Neural progenitor cell (in vitro differentiated cells): ENCODE results near the gene SUSD6. TPM values are rescaled to one million over a fixed set of nuclear protein-coding genes. Genes with fewer than 3 reads are reported as not detected.

Experiments
- DNase-seq: peaks from one replicate; pipeline ENCODE4 v3.0.0-alpha.2; 2016; ENCODE audit warnings: low spot score
- H2AFZ ChIP-seq: fragments of 200-600 bp; sonication (generic); replicated peaks from 2 replicates; pipeline ENCODE4 v1.6.1; 2016; ENCODE audit warnings: antibody characterized with exemption
- H3F3A ChIP-seq: fragments of 200-600 bp; sonication (generic); 2 replicates; pipeline ENCODE4 v1.6.1; 2016; ENCODE audit warnings: antibody characterized with exemption, low read depth
- H3K27ac ChIP-seq: fragments of 200-600 bp; sonication (generic); 2 replicates; pipeline ENCODE4 v1.5.1; 2016; ENCODE audit warnings: mild to moderate bottlenecking
- H3K27me3 ChIP-seq: fragments of 200-600 bp; sonication (generic); 2 replicates; pipeline ENCODE4 v1.6.1; 2016; ENCODE audit warnings: mild to moderate bottlenecking, moderate library complexity
- H3K36me3 ChIP-seq: fragments of 200-600 bp; sonication (generic); 2 replicates; pipeline ENCODE4 v1.5.1; 2016
- H3K4me1 ChIP-seq: fragments of 200-600 bp; sonication (generic); 2 replicates; pipeline ENCODE4 v1.6.1; 2016; ENCODE audit warnings: mixed run types
- H3K4me2 ChIP-seq: fragments of 200-600 bp; sonication (generic); 2 replicates; pipeline ENCODE4 v1.6.1; 2016
- H3K4me3 ChIP-seq: fragments of 200-600 bp; sonication (generic); 2 replicates; pipeline ENCODE4 v1.5.1; 2016
- H3K79me2 ChIP-seq: fragments of 200-600 bp; sonication (generic); 2 replicates; pipeline ENCODE4 v1.6.1; 2016; ENCODE audit warnings: low read depth
- H3K9ac ChIP-seq: fragments of 200-600 bp; sonication (generic); 2 replicates; pipeline ENCODE4 v1.6.1; 2016
- H3K9me3 ChIP-seq: fragments of 200-600 bp; sonication (generic); 2 replicates; pipeline ENCODE4 v1.5.1; 2016; ENCODE audit warnings: low read depth
- H4K20me1 ChIP-seq: fragments of 200-600 bp; sonication (generic); 2 replicates; pipeline ENCODE4 v1.6.1; 2016; ENCODE audit warnings: low read depth
- H3K27ac Mint-ChIP-seq: 3 replicates; pipeline ENCODE4 v1.8.0; 2021; ENCODE audit warnings: mixed read lengths
- H3K27me3 Mint-ChIP-seq: 2 replicates; pipeline ENCODE4 v1.8.0; 2022; ENCODE audit warnings: low read depth, mild to moderate bottlenecking, inconsistent platforms, moderate library complexity, mixed read lengths; ENCODE audit not compliant: insufficient read depth
- H3K36me3 Mint-ChIP-seq: 3 replicates; pipeline ENCODE4 v1.8.0; 2021; ENCODE audit warnings: mixed read lengths
- H3K4me1 Mint-ChIP-seq: 3 replicates; pipeline ENCODE4 v1.8.0; 2021; ENCODE audit warnings: mixed read lengths
- H3K4me3 Mint-ChIP-seq: 3 replicates; pipeline ENCODE4 v1.8.0; 2021; ENCODE audit warnings: mild to moderate bottlenecking, moderate library complexity, mixed read lengths
- H3K9me3 Mint-ChIP-seq: 3 replicates; pipeline ENCODE4 v1.8.0; 2020; ENCODE audit warnings: mixed read lengths
- EZH2 ChIP-seq: fragments of 200-600 bp; sonication (generic); IDR thresholded peaks from 2 replicates; pipeline ENCODE4 v1.6.1; 2017; ENCODE audit warnings: antibody characterized with exemption, mild to moderate bottlenecking, moderate library complexity
- EZH2phosphoT487 ChIP-seq: fragments of 200-600 bp; sonication (generic); IDR thresholded peaks from 2 replicates; pipeline ENCODE4 v1.6.1; 2017; ENCODE audit warnings: antibody characterized with exemption
- total RNA-seq: library from RNA; depleted of rRNA; stranded (reverse); fragments of >200 nt; gene quantifications from 2 replicates; pipeline ENCODE4 v1.2.3, GENCODE V29; 2015; ENCODE audit warnings: low replicate concordance
- TF ChIP-seq, protein P1 (sequence below): fragments of 200-600 bp; sonication (generic); IDR thresholded peaks from 2 replicates; pipeline ENCODE4 v1.5.1; 2017; ENCODE audit warnings: antibody characterized with exemption, mild to moderate bottlenecking

Gene SUSD6
- total RNA-seq, 1 donor from 2014 or later: 6.3 TPM

GRCh38 chr14:69672356-69672755, 61.0 kb downstream of the SUSD6 start:
- no peak for DNase-seq
- H3K4me2 ChIP-seq: no peak overlapping the region
- peaks cover 18% of the 10 kb centered on the region for H4K20me1 ChIP-seq
- H3F3A ChIP-seq: peaks cover 13% of the 10 kb centered on the region
- no peak overlapping the region for H2AFZ ChIP-seq
- Mint-ChIP-seq H3K9me3 (no peaks in the 10 kb centered on the region), H3K4me1 (peaks cover 25% of the 10 kb centered on the region), H3K36me3 (peaks cover 3% of the 10 kb centered on the region), H3K27ac (no peak overlapping the region), H3K27me3 (peaks cover 8% of the 10 kb centered on the region), H3K4me3 (no peak overlapping the region)
- peaks cover 6% of the 10 kb centered on the region for H3K79me2 ChIP-seq
- no peaks in the 10 kb centered on the region for H3K27me3 ChIP-seq
- H3K4me1 ChIP-seq: peaks cover 43% of the 10 kb centered on the region
- no peak overlapping the region for H3K9ac ChIP-seq
- no peaks in the 10 kb centered on the region for H3K9me3 ChIP-seq
- no peaks in the 10 kb centered on the region for H3K36me3 ChIP-seq
- H3K27ac ChIP-seq: no peak overlapping the region
- H3K4me3 ChIP-seq: no peak overlapping the region
- no peak for TF ChIP-seq EZH2phosphoT487
- no peak for TF ChIP-seq EZH2
- TF ChIP-seq, protein P1, sequence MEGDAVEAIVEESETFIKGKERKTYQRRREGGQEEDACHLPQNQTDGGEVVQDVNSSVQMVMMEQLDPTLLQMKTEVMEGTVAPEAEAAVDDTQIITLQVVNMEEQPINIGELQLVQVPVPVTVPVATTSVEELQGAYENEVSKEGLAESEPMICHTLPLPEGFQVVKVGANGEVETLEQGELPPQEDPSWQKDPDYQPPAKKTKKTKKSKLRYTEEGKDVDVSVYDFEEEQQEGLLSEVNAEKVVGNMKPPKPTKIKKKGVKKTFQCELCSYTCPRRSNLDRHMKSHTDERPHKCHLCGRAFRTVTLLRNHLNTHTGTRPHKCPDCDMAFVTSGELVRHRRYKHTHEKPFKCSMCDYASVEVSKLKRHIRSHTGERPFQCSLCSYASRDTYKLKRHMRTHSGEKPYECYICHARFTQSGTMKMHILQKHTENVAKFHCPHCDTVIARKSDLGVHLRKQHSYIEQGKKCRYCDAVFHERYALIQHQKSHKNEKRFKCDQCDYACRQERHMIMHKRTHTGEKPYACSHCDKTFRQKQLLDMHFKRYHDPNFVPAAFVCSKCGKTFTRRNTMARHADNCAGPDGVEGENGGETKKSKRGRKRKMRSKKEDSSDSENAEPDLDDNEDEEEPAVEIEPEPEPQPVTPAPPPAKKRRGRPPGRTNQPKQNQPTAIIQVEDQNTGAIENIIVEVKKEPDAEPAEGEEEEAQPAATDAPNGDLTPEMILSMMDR: no peak

DNA sequence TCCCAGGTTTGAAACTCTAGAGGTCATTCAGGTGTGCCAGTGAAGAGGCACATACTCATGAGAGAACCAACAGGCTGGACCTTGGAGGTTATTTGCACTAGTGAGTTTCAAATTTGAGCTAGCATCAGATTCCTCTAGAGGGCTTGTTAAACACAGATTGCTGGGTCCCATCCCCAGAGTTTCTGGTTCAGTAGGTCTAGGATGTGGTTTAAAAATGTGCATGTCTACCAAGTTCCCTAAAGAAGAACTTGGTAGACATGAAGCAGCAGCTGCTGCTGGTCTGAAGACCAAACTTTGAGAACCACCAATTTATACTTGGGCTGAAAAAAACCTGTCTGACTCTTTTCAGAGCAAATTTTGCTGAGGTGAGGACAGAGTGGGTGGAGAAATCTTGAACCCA, 61.7 kb downstream of the SUSD6 start:
- H3K27ac ChIP-seq: no peak overlapping the region
- TF ChIP-seq, protein P1: no peak
- TF ChIP-seq EZH2phosphoT487 (no peak), EZH2 (no peak)
- no peaks in the 10 kb centered on the region for H3K9me3 ChIP-seq
- peaks cover 5% of the 10 kb centered on the region for H3K27me3 Mint-ChIP-seq
- no peaks in the 10 kb centered on the region for H3K36me3 ChIP-seq
- H3F3A ChIP-seq: peaks cover 13% of the 10 kb centered on the region
- no peak overlapping the region for H3K4me3 Mint-ChIP-seq
- no peak overlapping the region for H3K4me2 ChIP-seq
- no peak for DNase-seq
- H4K20me1 ChIP-seq: peaks cover 18% of the 10 kb centered on the region
- no peak overlapping the region for H2AFZ ChIP-seq
- H3K9me3 Mint-ChIP-seq: no peaks in the 10 kb centered on the region
- no peaks in the 10 kb centered on the region for H3K36me3 Mint-ChIP-seq
- no peak overlapping the region for H3K27ac Mint-ChIP-seq
- peaks cover 6% of the 10 kb centered on the region for H3K79me2 ChIP-seq
- no peak overlapping the region for H3K4me3 ChIP-seq
- peaks cover 43% of the 10 kb centered on the region for H3K4me1 ChIP-seq
- H3K4me1 Mint-ChIP-seq: peaks cover 23% of the 10 kb centered on the region
- H3K9ac ChIP-seq: no peak overlapping the region
- H3K27me3 ChIP-seq: no peaks in the 10 kb centered on the region

DNA sequence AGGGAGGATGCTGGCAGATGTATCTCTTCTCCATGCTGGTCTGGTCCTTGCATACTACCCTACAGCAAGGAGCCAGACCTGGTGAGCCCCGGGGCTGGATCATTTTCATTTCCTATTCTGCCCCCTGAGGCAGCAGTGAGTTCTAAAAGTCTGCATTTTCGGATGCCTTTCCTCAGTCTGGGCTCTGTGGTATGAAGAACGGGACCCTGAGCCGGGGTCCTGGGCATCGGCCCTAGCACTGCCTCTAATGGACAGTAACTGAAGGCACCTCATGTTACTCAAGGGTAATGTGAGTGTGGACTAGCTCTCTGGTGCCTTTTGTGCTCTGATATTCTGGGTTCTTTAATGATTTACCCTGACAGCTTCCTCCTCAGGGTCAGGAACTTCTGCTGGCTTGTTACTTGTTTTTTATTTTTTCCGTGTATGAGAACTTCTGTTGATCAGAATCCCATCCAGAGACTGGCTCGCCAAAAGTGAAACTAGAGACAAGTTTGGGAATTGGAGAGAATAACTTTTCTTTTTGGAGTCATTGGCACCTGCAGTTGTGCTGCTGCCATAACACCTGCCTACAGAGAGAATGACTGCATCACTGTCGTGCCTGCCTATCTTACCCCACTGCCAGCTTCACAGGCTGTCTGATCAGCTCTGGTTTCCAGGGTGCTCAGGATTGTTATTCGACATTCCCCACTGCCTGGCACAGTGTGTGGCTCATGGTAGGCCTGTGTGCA, 62.3 kb downstream of the SUSD6 start:
- Histone ChIP-seq H3K27me3 (no peaks in the 10 kb centered on the region), H2AFZ (no peak overlapping the region), H3K9ac (no peak overlapping the region), H3F3A (peaks cover 13% of the 10 kb centered on the region), H3K36me3 (no peaks in the 10 kb centered on the region), H4K20me1 (peaks cover 18% of the 10 kb centered on the region), H3K79me2 (peaks cover 6% of the 10 kb centered on the region), H3K4me2 (no peak overlapping the region), H3K4me3 (no peak overlapping the region), H3K4me1 (peaks cover 43% of the 10 kb centered on the region), H3K9me3 (no peaks in the 10 kb centered on the region), H3K27ac (no peak overlapping the region)
- DNase-seq: no peak
- Mint-ChIP-seq H3K9me3 (no peaks in the 10 kb centered on the region), H3K4me3 (no peak overlapping the region), H3K27me3 (peaks cover 5% of the 10 kb centered on the region), H3K36me3 (no peaks in the 10 kb centered on the region), H3K4me1 (peaks cover 23% of the 10 kb centered on the region), H3K27ac (no peak overlapping the region)
- TF ChIP-seq EZH2phosphoT487 (no peak), EZH2 (no peak)
- TF ChIP-seq, protein P1: no peak
